ENCODE data around the gene TRIM36. TPM values are rescaled to one million over a fixed set of nuclear protein-coding genes. Genes with fewer than 3 reads are reported as not detected.

Gene TRIM36
- polyA plus RNA-seq, 1 experiment, result 0.06 TPM

DNA sequence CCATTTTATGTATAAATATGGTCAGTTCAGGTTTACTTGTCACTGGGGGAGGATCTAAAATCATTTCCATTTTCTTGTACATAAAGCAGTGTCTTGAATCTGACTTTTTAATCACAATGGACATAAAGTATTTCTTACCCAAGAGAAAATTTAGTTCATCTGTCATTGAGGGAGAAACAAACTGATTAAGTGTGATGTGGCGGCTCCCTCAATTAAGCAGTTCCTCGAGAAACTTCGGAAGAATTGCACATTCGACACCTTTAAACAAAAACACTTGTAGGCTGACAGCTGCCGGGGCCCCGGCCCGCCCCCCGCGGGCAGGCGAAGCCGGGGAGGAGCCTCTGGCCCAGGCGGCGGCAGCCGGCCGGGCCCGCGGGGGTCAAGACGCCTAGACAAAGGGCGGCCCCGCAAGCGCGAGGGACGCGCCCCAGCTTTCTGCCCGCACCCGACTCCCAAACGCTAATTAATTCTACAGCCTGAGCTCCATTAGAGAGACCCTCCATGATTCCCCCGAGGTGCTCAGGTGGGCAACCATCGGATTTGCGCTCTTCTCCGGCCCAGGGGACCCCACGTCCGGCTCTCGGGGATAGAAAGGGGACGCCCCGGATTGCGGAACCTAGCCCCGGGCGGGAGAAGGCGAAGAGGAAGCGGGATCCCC is 750 bp downstream of the TRIM36 start:
- Histone ChIP-seq H3K4me3 (ENCODE audit: low read depth, low read length) (peak overlapping the region; percentile 77), H3K9me3 (ENCODE audit: control insufficient read depth, insufficient read depth, low read length) (peaks cover 6% of the 10 kb centered on the region), H3K27me3 (ENCODE audit: control insufficient read depth, insufficient read depth, low read length) (peaks cover 36% of the 10 kb centered on the region), H3K27ac (ENCODE audit: low read depth, low read length) (no peak overlapping the region)
- ChIA-PET CTCF (no interaction called here), POLR2A (no interaction called here)
- TF ChIP-seq, protein P1, sequence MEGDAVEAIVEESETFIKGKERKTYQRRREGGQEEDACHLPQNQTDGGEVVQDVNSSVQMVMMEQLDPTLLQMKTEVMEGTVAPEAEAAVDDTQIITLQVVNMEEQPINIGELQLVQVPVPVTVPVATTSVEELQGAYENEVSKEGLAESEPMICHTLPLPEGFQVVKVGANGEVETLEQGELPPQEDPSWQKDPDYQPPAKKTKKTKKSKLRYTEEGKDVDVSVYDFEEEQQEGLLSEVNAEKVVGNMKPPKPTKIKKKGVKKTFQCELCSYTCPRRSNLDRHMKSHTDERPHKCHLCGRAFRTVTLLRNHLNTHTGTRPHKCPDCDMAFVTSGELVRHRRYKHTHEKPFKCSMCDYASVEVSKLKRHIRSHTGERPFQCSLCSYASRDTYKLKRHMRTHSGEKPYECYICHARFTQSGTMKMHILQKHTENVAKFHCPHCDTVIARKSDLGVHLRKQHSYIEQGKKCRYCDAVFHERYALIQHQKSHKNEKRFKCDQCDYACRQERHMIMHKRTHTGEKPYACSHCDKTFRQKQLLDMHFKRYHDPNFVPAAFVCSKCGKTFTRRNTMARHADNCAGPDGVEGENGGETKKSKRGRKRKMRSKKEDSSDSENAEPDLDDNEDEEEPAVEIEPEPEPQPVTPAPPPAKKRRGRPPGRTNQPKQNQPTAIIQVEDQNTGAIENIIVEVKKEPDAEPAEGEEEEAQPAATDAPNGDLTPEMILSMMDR (IDR thresholded peaks at IDR 0.05; ENCODE audit: low read depth, low read length), result no peak
- no peak for DNase-seq (ENCODE audit: low read depth, low spot score)

DNA sequence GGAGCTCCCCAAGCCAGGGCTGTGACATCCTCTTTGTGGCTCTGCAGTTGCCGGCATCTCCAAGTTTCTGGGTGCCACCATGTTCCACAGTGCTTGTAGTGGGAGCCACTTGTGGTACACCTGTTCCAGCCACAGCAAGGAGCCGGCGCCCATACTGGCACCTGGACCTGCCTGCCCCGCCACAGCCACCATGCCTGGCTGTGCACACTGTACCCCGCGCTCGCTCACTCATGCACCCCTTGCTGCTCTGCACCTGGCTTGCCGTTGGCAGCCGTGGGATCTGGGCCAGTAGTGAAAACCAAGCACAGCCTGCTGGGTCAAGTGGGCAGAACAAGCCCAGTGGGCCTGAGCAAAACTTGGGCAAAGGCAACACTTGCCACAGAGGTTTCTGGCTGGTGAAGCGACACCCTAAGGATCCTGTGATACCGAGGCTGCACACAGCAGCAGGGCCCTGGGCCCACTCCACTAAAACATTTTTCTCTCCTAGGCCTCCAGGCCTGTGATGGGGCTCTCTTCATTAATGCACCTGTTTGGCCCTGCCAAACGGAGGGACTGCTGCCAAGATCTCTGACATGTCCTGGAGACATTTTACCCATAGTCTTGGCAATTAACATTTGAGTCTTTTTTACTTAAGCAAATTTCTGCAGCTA is 2.8 kb downstream of the TRIM36 start:
- Histone ChIP-seq H3K9me3 (ENCODE audit: control insufficient read depth, insufficient read depth, low read length) (peaks cover 6% of the 10 kb centered on the region), H3K27me3 (ENCODE audit: control insufficient read depth, insufficient read depth, low read length) (peaks cover 29% of the 10 kb centered on the region), H3K27ac (ENCODE audit: low read depth, low read length) (no peak overlapping the region), H3K4me3 (ENCODE audit: low read depth, low read length) (no peak overlapping the region)
- DNase-seq (ENCODE audit: low read depth, low spot score), result no peak
- ChIA-PET CTCF (no interaction called here), POLR2A (no interaction called here)
- TF ChIP-seq, protein P1 (IDR thresholded peaks at IDR 0.05; ENCODE audit: low read depth, low read length), result no peak

DNA sequence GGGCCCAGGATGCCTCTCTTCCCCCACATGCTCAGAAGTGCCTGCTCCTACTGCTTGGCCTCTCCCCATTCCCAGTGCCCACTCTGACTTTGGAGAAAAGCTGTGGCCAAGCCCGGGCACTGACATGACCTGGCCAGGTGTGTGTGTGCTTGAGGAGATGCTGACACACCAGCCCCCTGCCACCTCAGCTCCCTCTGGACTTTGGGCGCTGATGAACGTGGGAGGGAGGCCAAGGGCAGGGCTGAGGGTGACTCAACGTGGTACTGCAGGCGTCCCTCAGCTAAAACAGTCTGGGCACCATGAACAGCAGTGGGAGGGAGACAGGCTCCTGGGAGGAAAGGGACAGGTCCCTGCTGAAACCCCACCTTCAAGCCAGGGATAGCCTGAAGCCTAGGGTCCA is 3.9 kb downstream of the TRIM36 start:
- Histone ChIP-seq H3K27me3 (ENCODE audit: control insufficient read depth, insufficient read depth, low read length) (peaks cover 23% of the 10 kb centered on the region), H3K4me3 (ENCODE audit: low read depth, low read length) (no peak overlapping the region), H3K9me3 (ENCODE audit: control insufficient read depth, insufficient read depth, low read length) (peaks cover 6% of the 10 kb centered on the region), H3K27ac (ENCODE audit: low read depth, low read length) (no peak overlapping the region)
- TF ChIP-seq, protein P1 (IDR thresholded peaks at IDR 0.05; ENCODE audit: low read depth, low read length), result no peak
- POLR2A ChIA-PET, result no interaction called here
- no peak for DNase-seq (ENCODE audit: low read depth, low spot score)
- CTCF ChIA-PET, result no interaction called here

DNA sequence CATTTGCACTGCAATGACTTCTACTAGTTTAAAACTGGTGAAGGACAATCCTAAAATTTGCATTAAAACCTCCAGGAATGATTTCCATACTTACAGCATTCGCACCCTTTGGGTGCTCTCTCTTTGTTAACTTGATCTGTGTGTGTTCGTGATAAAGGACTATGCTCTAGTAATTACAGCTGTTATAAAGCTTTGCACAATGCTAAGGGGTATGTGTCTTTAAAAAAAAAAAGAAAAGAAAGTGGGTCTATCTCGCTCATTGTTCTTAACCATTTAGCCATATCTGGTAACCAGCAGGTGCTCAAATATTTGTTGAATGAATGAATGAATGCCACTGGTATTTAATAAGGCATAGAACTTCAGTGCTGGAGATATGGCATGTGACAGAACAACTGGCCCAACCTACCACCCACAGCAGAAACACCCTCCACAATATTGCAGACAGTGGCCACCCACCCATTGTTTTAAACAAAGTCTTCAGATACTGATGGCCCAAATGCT is 8.7 kb downstream of the TRIM36 start:
- Histone ChIP-seq H3K4me3 (ENCODE audit: low read depth, low read length) (no peak overlapping the region), H3K9me3 (ENCODE audit: control insufficient read depth, insufficient read depth, low read length) (no peaks in the 10 kb centered on the region; the same call in 1 of the 2 replicates), H3K27me3 (ENCODE audit: control insufficient read depth, insufficient read depth, low read length) (peaks cover 4% of the 10 kb centered on the region), H3K27ac (ENCODE audit: low read depth, low read length) (no peak overlapping the region)
- ChIA-PET CTCF (no interaction called here), POLR2A (no interaction called here)
- no peak for DNase-seq (ENCODE audit: low read depth, low spot score)
- TF ChIP-seq, protein P1 (IDR thresholded peaks at IDR 0.05; ENCODE audit: low read depth, low read length), result no peak

DNA sequence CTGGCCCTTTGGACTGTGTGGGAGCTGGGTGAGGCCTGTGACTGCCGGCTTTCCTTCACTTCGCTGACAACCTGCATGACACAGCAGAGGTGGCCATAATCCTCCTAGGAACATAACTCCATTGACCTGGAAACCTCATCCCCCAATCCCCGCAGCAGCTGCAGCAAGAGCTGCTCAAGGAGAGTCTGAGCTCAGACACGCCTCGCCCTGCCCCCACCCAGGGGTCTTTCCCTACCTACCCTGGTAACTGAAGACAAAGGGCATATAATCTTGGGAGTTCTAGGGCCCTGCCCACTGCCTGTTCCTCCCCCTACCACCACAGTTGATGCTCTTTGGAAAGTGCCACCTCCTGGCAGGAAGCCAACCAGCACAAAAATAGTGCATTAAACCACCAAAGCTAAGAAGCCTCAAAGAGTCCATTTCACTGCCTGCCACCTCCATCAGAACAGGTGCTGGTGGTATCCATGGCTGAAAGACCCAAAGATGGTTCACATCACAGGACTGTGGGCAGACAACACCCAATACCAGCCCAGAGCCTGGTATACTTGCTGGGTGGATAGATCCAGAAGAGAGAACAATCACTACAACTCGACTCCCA is 18.4 kb downstream of the TRIM36 start:
- ChIA-PET POLR2A (no interaction called here), CTCF (no interaction called here)
- H3K27me3 ChIP-seq (ENCODE audit: control insufficient read depth, insufficient read depth, low read length), result peaks cover 3% of the 10 kb centered on the region
- no peaks in the 10 kb centered on the region for H3K9me3 ChIP-seq (ENCODE audit: control insufficient read depth, insufficient read depth, low read length)
- TF ChIP-seq, protein P1 (IDR thresholded peaks at IDR 0.05; ENCODE audit: low read depth, low read length), result no peak
- no peak for DNase-seq (ENCODE audit: low read depth, low spot score)
- no peak overlapping the region for H3K27ac ChIP-seq (ENCODE audit: low read depth, low read length)
- no peak overlapping the region for H3K4me3 ChIP-seq (ENCODE audit: low read depth, low read length)

Data from AG04450 (cell line).